SK-N-SH treated with all-trans-retinoic acid at 6 μM for 48 hours (cell line): ENCODE data around the gene DHX16.

Experiments
- ATAC-seq: fragments of 200-7000 bp; cut with Tn5 transposase; 3 replicates; pipeline ENCODE4 v1.9.1; 2020; ENCODE audit warnings: mild to moderate bottlenecking, moderate library complexity
- ESRRG ChIP-seq: fragments of 250-450 bp; sonication (Bioruptor Pico); IDR thresholded peaks from 2 replicates; pipeline ENCODE4 v1.6.1; 2021; ENCODE audit warnings: mild to moderate bottlenecking
- OSR1 ChIP-seq: fragments of 250-450 bp; sonication (Bioruptor Pico); IDR thresholded peaks from 2 replicates; pipeline ENCODE4 v1.8.0; 2022; ENCODE audit warnings: moderate library complexity, mild to moderate bottlenecking, inconsistent platforms
- RARB ChIP-seq: fragments of 250-450 bp; sonication (Bioruptor Pico); IDR thresholded peaks from 2 replicates; pipeline ENCODE4 v1.8.0; 2021; ENCODE audit warnings: mild to moderate bottlenecking, moderate library complexity
- SNAI2 ChIP-seq: fragments of 250-450 bp; sonication (Bioruptor Pico); IDR thresholded peaks from 2 replicates; pipeline ENCODE4 v1.5.0; 2020; ENCODE audit warnings: mild to moderate bottlenecking, moderate library complexity
- TSHZ2 ChIP-seq: fragments of 250-450 bp; sonication (Bioruptor Pico); IDR thresholded peaks from 2 replicates; pipeline ENCODE4 v1.5.0; 2020; ENCODE audit warnings: mild to moderate bottlenecking, moderate library complexity
- ZNF565 ChIP-seq: fragments of 450-650 bp; formaldehyde crosslinking; conservative IDR thresholded peaks from 2 replicates; pipeline ENCODE4 v1.5.0; 2020; ENCODE audit warnings: low read depth, mild to moderate bottlenecking, moderate library complexity
- ZNF8 ChIP-seq: fragments of 450-650 bp; formaldehyde crosslinking; IDR thresholded peaks from 2 replicates; pipeline ENCODE4 v1.5.0; 2020; ENCODE audit warnings: mild to moderate bottlenecking, moderate library complexity
- TF ChIP-seq, protein P1 (sequence below): fragments of 250-450 bp; sonication (Bioruptor Pico); IDR thresholded peaks from 2 replicates; pipeline ENCODE4 v1.8.0; 2021; ENCODE audit warnings: low read depth, mild to moderate bottlenecking, moderate library complexity, borderline replicate concordance
- TF ChIP-seq, protein P2 (sequence below): fragments of 250-450 bp; sonication (Bioruptor Pico); IDR thresholded peaks from 2 replicates; pipeline ENCODE4 v1.5.1; 2021; ENCODE audit warnings: mild to moderate bottlenecking, moderate library complexity

Gene DHX16

DNA sequence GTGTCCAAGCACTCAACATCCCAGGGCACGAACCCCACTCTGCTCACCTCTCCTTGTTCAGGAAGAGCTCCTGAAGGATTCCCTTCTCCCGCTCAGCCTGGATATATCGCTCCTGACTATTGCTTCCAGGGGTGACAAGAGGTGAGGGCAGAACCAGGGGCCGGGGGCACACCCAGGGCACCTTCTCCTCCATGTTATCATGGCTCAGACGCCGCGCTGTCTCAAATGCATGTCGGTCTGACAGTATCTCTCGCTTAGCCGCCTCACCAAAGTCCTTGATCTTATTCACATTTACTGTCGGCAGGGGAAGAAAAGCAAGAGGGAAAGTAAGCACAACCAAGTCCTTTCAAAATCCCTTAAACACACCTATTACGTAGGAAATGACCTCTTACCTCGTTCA lies 68.8 kb downstream of the DHX16 start:
- TF ChIP-seq, protein P1, sequence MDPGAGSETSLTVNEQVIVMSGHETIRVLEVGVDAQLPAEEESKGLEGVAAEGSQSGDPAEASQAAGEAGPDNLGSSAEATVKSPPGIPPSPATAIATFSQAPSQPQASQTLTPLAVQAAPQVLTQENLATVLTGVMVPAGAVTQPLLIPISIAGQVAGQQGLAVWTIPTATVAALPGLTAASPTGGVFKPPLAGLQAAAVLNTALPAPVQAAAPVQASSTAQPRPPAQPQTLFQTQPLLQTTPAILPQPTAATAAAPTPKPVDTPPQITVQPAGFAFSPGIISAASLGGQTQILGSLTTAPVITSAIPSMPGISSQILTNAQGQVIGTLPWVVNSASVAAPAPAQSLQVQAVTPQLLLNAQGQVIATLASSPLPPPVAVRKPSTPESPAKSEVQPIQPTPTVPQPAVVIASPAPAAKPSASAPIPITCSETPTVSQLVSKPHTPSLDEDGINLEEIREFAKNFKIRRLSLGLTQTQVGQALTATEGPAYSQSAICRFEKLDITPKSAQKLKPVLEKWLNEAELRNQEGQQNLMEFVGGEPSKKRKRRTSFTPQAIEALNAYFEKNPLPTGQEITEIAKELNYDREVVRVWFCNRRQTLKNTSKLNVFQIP (CRISPR knock-in tag): no peak
- TF ChIP-seq ESRRG (CRISPR knock-in tag) (no peak), TSHZ2 (no peak), SNAI2 (CRISPR knock-in tag) (no peak), RARB (no peak), ZNF565 (no peak), ZNF8 (no peak), OSR1 (CRISPR knock-in tag) (no peak)
- TF ChIP-seq, protein P2, sequence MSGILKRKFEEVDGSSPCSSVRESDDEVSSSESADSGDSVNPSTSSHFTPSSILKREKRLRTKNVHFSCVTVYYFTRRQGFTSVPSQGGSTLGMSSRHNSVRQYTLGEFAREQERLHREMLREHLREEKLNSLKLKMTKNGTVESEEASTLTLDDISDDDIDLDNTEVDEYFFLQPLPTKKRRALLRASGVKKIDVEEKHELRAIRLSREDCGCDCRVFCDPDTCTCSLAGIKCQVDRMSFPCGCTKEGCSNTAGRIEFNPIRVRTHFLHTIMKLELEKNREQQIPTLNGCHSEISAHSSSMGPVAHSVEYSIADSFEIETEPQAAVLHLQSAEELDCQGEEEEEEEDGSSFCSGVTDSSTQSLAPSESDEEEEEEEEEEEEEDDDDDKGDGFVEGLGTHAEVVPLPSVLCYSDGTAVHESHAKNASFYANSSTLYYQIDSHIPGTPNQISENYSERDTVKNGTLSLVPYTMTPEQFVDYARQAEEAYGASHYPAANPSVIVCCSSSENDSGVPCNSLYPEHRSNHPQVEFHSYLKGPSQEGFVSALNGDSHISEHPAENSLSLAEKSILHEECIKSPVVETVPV (CRISPR knock-in tag): no peak
- ATAC-seq: no peak
